ENCODE results near the gene SBK3. TPM values are rescaled to one million over a fixed set of nuclear protein-coding genes. Genes with fewer than 3 reads are reported as not detected.

SBK3 gene
- total and polyA plus RNA-seq, 7 donors = 0.79 to 30.8 (median 7.9) TPM

DNA sequence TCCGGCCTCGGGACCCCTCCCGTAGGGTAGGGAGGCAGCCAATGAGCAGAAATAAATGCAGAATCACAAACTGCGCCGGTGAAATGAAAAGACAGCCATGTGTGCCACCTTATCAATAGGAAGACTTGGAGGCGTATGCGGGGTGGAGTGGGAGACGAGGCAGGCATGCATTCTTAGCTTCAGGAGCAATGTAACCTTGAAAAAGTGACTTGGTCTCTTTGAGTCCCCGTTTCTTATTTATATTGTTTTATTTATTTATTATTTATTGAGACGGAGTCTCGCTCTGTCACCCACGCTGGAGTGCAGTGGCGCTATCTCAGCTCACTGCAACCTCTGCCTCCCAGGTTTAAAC lies 41.1 kb downstream of the SBK3 start:
- peaks cover 0 to 24% (median 3%) of the 10 kb centered on the region in 3 donors for H3K27me3 ChIP-seq (ENCODE audit: insufficient read depth in 3 of 3, low read length in 2 of 3)
- ATAC-seq (no peak), DNase-seq (no peak)
- H3K36me3 ChIP-seq (ENCODE audit: insufficient read depth in 1 of 2, low read depth in 1 of 2) = no peaks in the 10 kb centered on the region
- H3K4me1 ChIP-seq = no peaks in the 10 kb centered on the region
- intact Hi-C loops (cut with DNase I) = loop anchor here (5.0 to 10.0 kb wide), 3 partner anchors 37 to 362 kb away; partner anchors contain the start of gene TNNT1 (in 1 of the 2)
- H3K4me3 ChIP-seq = peak overlapping the region; percentile 52
- no peaks in the 10 kb centered on the region for H3K9me3 ChIP-seq
- no peak overlapping the region for H3K27ac ChIP-seq
- WGBS, 3 donors = 33 to 36% (median 34%) methylated on average over 13 of the region's 13 CpGs
- TF ChIP-seq, protein P1, sequence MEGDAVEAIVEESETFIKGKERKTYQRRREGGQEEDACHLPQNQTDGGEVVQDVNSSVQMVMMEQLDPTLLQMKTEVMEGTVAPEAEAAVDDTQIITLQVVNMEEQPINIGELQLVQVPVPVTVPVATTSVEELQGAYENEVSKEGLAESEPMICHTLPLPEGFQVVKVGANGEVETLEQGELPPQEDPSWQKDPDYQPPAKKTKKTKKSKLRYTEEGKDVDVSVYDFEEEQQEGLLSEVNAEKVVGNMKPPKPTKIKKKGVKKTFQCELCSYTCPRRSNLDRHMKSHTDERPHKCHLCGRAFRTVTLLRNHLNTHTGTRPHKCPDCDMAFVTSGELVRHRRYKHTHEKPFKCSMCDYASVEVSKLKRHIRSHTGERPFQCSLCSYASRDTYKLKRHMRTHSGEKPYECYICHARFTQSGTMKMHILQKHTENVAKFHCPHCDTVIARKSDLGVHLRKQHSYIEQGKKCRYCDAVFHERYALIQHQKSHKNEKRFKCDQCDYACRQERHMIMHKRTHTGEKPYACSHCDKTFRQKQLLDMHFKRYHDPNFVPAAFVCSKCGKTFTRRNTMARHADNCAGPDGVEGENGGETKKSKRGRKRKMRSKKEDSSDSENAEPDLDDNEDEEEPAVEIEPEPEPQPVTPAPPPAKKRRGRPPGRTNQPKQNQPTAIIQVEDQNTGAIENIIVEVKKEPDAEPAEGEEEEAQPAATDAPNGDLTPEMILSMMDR (IDR thresholded peaks at IDR 0.05) = no peak

DNA sequence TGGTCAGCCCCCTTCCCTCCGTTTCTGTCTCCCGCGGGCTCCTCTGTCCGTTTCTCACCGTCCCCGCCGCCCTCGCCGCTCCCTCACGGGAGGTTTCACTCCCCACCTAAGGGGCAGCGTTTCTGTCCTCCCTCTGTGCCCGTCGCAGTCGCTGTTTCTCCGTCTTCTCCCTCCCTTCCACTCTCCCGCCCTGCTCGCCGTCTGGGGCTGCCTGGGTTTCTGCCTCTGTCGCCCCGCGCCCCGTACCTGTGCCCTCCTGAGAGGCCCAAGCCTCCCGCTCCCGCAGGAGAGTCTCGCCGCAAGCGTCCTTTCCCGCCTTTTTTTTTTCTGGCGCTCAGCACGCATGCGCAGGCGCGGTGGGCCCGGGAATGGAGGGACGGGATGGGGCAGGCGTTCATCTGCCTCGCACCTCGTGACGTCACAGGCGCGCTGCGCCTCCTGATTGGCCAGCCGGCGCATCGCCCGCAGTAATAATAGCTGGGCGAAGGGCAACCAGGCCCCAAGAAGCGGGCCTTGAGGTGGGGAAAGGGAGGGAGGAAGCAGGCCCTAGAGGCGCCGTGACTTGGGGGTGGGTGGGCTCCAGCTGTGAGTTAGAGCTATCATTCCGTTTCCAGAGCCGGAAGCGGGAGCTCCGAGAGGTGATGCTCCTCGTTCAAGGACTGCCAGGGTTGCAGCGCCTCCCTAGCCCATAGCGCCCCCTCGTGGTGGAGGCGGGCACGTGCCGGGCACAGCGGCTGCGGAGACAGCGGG lies 41.7 kb downstream of the SBK3 start:
- TF ChIP-seq, protein P1 (IDR thresholded peaks at IDR 0.05) = peak; percentile 91
- peak; percentile 93 to 98 (median 95) for ATAC-seq
- Histone ChIP-seq H3K4me3 (peak overlapping the region; percentile 52), H3K36me3 (ENCODE audit: insufficient read depth in 1 of 2, low read depth in 1 of 2) (peaks cover 0 to 3% of the 10 kb centered on the region in 2 donors), H3K9me3 (no peaks in the 10 kb centered on the region), H3K27me3 (ENCODE audit: insufficient read depth in 3 of 3, low read length in 2 of 3) (peaks cover 0 to 24% (median 3%) of the 10 kb centered on the region in 3 donors), H3K4me1 (no peaks in the 10 kb centered on the region), H3K27ac (no peak overlapping the region)
- peak; percentile 93 to 97 for DNase-seq
- intact Hi-C loops (cut with DNase I) = loop anchor here (5.0 to 10.0 kb wide), 3 partner anchors 36 to 361 kb away; partner anchors contain the start of gene TNNT1 (in 1 of the 2)
- WGBS, 3 donors = 8 to 11% (median 10%) methylated on average over 63 to 64 of the region's 64 CpGs

DNA sequence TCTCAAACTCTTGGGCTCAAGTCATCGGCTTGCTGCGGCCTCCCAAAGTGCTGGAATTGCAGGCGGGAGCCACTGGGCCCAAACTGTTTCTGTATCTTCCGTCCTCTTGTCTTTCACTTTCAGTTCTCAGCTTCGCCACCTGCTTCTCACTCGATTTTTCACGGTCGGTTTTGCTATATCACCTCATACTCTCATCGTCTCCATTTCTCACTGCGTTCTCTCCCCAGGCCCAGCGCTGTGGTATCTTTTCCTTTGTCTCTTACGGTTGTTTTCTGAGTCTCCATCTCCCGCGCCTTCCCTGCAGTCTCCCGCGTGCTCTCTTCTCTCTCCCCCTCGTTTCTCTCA lies 42.2 kb downstream of the SBK3 start:
- 80 to 90% (median 84%) methylated on average over 17 of the region's 17 CpGs for WGBS, 3 donors
- ATAC-seq (no peak), DNase-seq (no peak)
- TF ChIP-seq, protein P1 (IDR thresholded peaks at IDR 0.05) = no peak
- peaks cover 0 to 24% (median 3%) of the 10 kb centered on the region in 3 donors for H3K27me3 ChIP-seq (ENCODE audit: insufficient read depth in 3 of 3, low read length in 2 of 3)
- H3K4me3 ChIP-seq = no peak overlapping the region
- H3K4me1 ChIP-seq = no peaks in the 10 kb centered on the region
- intact Hi-C loops (cut with DNase I) = loop anchor here (5.0 to 10.0 kb wide), 3 partner anchors 36 to 361 kb away; partner anchors contain the start of gene TNNT1 (in 1 of the 2)
- H3K36me3 ChIP-seq (ENCODE audit: insufficient read depth in 1 of 2, low read depth in 1 of 2) = peaks cover 0 to 3% of the 10 kb centered on the region in 2 donors
- no peaks in the 10 kb centered on the region for H3K9me3 ChIP-seq
- no peak overlapping the region for H3K27ac ChIP-seq

DNA sequence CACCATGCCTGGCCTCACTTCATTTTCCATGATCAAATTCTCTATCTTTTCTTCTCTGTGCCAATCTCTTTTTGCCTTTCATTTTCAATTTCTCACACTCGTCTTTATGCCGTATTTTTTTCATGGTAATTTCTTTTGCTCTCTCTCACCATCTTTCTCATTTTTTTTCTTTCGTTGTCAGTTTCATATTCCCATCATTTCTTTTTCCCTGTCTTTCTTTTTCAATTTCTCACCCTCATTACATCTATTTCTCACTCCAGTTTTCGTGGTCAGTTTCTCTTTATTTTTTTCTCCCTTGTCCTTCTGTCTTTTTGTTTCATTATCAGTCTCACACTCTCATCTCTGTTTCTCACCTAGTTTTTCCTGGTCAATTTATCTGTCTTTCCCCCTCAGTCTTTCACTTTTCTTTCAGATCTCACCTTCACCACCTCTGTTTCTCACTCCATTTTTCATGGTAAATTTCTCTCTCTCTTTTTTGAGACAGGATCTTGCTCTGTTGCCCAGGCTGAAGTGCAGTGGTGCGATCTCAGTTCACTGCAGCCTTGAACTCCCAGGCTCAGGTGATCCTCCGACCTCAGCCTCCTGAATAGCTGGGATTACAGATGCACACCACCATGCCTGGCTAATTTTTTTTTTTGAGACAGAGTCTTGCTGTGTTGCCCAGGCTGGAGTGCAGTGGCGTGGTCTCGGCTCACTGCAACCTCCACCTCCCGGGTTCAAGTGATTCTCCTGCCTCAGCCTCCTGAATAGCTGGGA lies 43.0 kb downstream of the SBK3 start:
- ATAC-seq = no peak
- Histone ChIP-seq H3K9me3 (no peaks in the 10 kb centered on the region), H3K36me3 (ENCODE audit: insufficient read depth in 1 of 2, low read depth in 1 of 2) (peaks cover 0 to 3% of the 10 kb centered on the region in 2 donors), H3K27me3 (ENCODE audit: insufficient read depth in 3 of 3, low read length in 2 of 3) (peaks cover 0 to 24% (median 3%) of the 10 kb centered on the region in 3 donors), H3K4me3 (no peak overlapping the region), H3K27ac (no peak overlapping the region), H3K4me1 (no peaks in the 10 kb centered on the region)
- no peak for DNase-seq
- TF ChIP-seq, protein P1 (IDR thresholded peaks at IDR 0.05) = no peak
- 91 to 97% (median 96%) methylated on average over 9 of the region's 9 CpGs for WGBS, 3 donors
- intact Hi-C loops (cut with DNase I) = loop anchor here (5.0 to 10.0 kb wide), 3 partner anchors 35 to 360 kb away; partner anchors contain the start of gene TNNT1 (in 1 of the 2)

All from psoas muscle (tissue), 8 donors.